ENCODE data around the gene ACTL6B. TPM values are rescaled to one million over a fixed set of nuclear protein-coding genes. Genes with fewer than 3 reads are reported as not detected.

ACTL6B gene
- total and polyA plus RNA-seq, 4 donors: not detected

GRCh38 chr7:100686822-100687211, 30.6 kb upstream of the ACTL6B start:
- Histone ChIP-seq H3K27me3 (ENCODE audit: control insufficient read depth in 4 of 4, insufficient read depth in 4 of 4, low read length in 3 of 4) (no peaks in the 10 kb centered on the region), H3K4me1 (ENCODE audit: control insufficient read depth in 4 of 4, insufficient read depth in 4 of 4, low read length in 3 of 4) (peaks cover 2 to 18% (median 7%) of the 10 kb centered on the region in 4 donors), H3K9me3 (ENCODE audit: control insufficient read depth in 4 of 4, low read length in 3 of 4) (no peaks in the 10 kb centered on the region), H3K9ac (ENCODE audit: low read depth in 1 of 2, low read length in 2 of 2) (no peak overlapping the region), H3K4me3 (ENCODE audit: low read depth in 1 of 3, low read length in 3 of 3) (no peak overlapping the region), H3K36me3 (ENCODE audit: control insufficient read depth in 4 of 4, insufficient read depth in 3 of 4, low read depth in 1 of 4, low read length in 3 of 4) (peaks cover 0 to 51% (median 31%) of the 10 kb centered on the region in 4 donors), H3K27ac (ENCODE audit: low read depth in 1 of 2, low read length in 2 of 2) (no peak overlapping the region)
- no peak for DNase-seq (ENCODE audit: low spot score)
- 95% methylated on average over 17 of the region's 17 CpGs for WGBS
- TF ChIP-seq GABPA (IDR thresholded peaks at IDR 0.05 in 1 of 2, conservative IDR thresholded peaks at IDR 0.05 in 1 of 2): no peak
- TF ChIP-seq JUND (IDR thresholded peaks at IDR 0.05): no peak
- no peak for TF ChIP-seq FOXA2 (IDR thresholded peaks at IDR 0.05)
- no peak for TF ChIP-seq CTCF (IDR thresholded peaks at IDR 0.05; ENCODE audit: low read depth, low read length, missing input control)
- no peak for TF ChIP-seq RXRA (IDR thresholded peaks at IDR 0.05)
- TF ChIP-seq FOXA1 (IDR thresholded peaks at IDR 0.05): no peak
- no peak for TF ChIP-seq RAD21 (IDR thresholded peaks at IDR 0.05)
- TF ChIP-seq NR2F2 (IDR thresholded peaks at IDR 0.05): no peak
- TF ChIP-seq ZBTB33 (IDR thresholded peaks at IDR 0.05): no peak
- no peak for TF ChIP-seq EGR1 (IDR thresholded peaks at IDR 0.05; ENCODE audit: low read depth in 2 of 2)
- no peak for TF ChIP-seq ATF3 (IDR thresholded peaks at IDR 0.05)
- no peak for TF ChIP-seq HNF4A (conservative IDR thresholded peaks at IDR 0.05)
- TF ChIP-seq REST (IDR thresholded peaks at IDR 0.05): no peak
- no peak for TF ChIP-seq SP1 (IDR thresholded peaks at IDR 0.05)
- no peak for TF ChIP-seq HNF4G (IDR thresholded peaks at IDR 0.05)

DNA sequence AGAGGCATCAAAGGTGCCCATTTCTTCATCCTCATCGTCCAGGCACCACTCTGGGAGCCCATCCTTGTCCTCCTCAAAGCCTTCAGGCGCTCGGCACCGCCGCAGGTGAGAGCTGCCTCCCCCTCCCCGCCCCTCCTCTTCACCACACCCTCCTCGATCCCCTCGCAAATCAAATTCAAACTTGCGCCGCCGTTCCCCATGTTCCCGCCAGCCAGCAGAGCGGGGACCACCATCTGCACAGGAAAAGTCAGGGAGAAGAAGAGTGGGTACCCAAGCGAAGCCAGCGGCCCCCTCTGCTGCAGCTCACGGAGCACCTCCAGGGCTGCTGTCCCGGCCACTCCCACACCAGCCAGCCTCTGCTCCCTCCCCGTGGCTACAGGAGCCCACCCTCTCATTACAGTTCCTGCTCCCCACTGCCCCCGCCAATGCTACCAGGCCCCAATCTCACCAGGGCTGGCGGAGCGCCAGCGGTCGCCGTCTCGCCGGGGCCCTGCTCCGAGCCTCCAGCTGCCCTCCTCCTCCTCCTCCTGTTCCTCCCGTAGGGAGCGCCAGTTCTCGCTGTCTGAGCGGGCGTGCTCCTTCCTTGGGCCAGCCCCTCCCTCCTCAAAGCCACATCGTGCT, 30.1 kb upstream of the ACTL6B start:
- DNase-seq (ENCODE audit: low spot score): peak; percentile 35
- no peaks in the 10 kb centered on the region for H3K9me3 ChIP-seq (ENCODE audit: control insufficient read depth in 4 of 4, low read length in 3 of 4)
- TF ChIP-seq REST (IDR thresholded peaks at IDR 0.05) (no peak), ZBTB33 (IDR thresholded peaks at IDR 0.05) (no peak), SP1 (IDR thresholded peaks at IDR 0.05) (no peak), FOXA1 (IDR thresholded peaks at IDR 0.05) (no peak), YY1 (IDR thresholded peaks at IDR 0.05) (no peak), EGR1 (IDR thresholded peaks at IDR 0.05; ENCODE audit: low read depth in 2 of 2) (no peak), HNF4A (conservative IDR thresholded peaks at IDR 0.05) (no peak), JUND (IDR thresholded peaks at IDR 0.05) (no peak), NR2F2 (IDR thresholded peaks at IDR 0.05) (no peak)
- TF ChIP-seq, protein P1, sequence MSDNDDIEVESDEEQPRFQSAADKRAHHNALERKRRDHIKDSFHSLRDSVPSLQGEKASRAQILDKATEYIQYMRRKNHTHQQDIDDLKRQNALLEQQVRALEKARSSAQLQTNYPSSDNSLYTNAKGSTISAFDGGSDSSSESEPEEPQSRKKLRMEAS (IDR thresholded peaks at IDR 0.05): no peak
- H3K4me3 ChIP-seq (ENCODE audit: low read depth in 1 of 3, low read length in 3 of 3): no peak overlapping the region
- no peaks in the 10 kb centered on the region for H3K27me3 ChIP-seq (ENCODE audit: control insufficient read depth in 4 of 4, insufficient read depth in 4 of 4, low read length in 3 of 4)
- WGBS: 89% methylated on average over 33 of the region's 33 CpGs
- no peak overlapping the region for H3K9ac ChIP-seq (ENCODE audit: low read depth in 1 of 2, low read length in 2 of 2)
- H3K4me1 ChIP-seq (ENCODE audit: control insufficient read depth in 4 of 4, insufficient read depth in 4 of 4, low read length in 3 of 4): peaks cover 0 to 13% (median 3%) of the 10 kb centered on the region in 4 donors
- H3K27ac ChIP-seq (ENCODE audit: low read depth in 1 of 2, low read length in 2 of 2): no peak overlapping the region
- peaks cover 0 to 55% (median 35%) of the 10 kb centered on the region in 4 donors for H3K36me3 ChIP-seq (ENCODE audit: control insufficient read depth in 4 of 4, insufficient read depth in 3 of 4, low read depth in 1 of 4, low read length in 3 of 4)

All from liver (tissue), 9 donors.